Sigmoid colon (tissue), 7 donors: Measurements from ENCODE around the gene SORBS1. TPM values are rescaled to one million over a fixed set of nuclear protein-coding genes. Genes with fewer than 3 reads are reported as not detected.

Experiments used
- DNase-seq: peaks from one replicate; pipeline ENCODE4 v3.0.0-alpha.2; 2019
- H3K27ac ChIP-seq, 4 donors: fragments of 200-600 bp; sonication (generic); one replicate each; pipeline ENCODE4 v1.5.1; 2016 to 2019; ENCODE audit warnings: mild to moderate bottlenecking in 1 of 4
- H3K27me3 ChIP-seq, 3 donors: fragments of 200-600 bp; sonication (generic); one replicate each; pipeline ENCODE4 v1.5.1; 2019; ENCODE audit warnings: mild to moderate bottlenecking in 1 of 3
- H3K36me3 ChIP-seq, 4 donors: fragments of 200-600 bp; sonication (generic); one replicate each; pipeline ENCODE4 v1.5.1; 2016 to 2019
- H3K4me1 ChIP-seq, 4 donors: fragments of 200-600 bp; sonication (generic); one replicate each; pipeline ENCODE4 v1.5.1; 2017 to 2019
- H3K4me3 ChIP-seq, 4 donors: fragments of 200-600 bp; sonication (generic); one replicate each; pipeline ENCODE4 v1.5.1; 2017 to 2019; ENCODE audit warnings: mild to moderate bottlenecking in 2 of 4, moderate library complexity in 1 of 4
- H3K9me3 ChIP-seq, 4 donors: fragments of 200-600 bp in 3 of 4; sonication (generic) in 3 of 4; one replicate each; pipeline versions ENCODE4 v1.5.1 to v1.6.1; 2013 to 2019
- CTCF ChIP-seq, 4 experiments: fragments of 450-650 bp in 3 of 4; fragments of 200-600 bp in 1 of 4; IDR thresholded peaks; one replicate each; pipeline ENCODE4 v1.5.1; 2016 to 2019; ENCODE audit warnings: antibody characterized with exemption in 4 of 4, mild to moderate bottlenecking in 3 of 4, moderate library complexity in 2 of 4
- EP300 ChIP-seq, 4 donors: sonication (generic); formaldehyde crosslinking; IDR thresholded peaks; one replicate each; pipeline ENCODE4 v1.6.1; 2017; ENCODE audit warnings: antibody characterized with exemption in 4 of 4
- POLR2A ChIP-seq, 2 donors: fragments of 450-650 bp; IDR thresholded peaks; one replicate each; pipeline ENCODE4 v1.6.1; 2016; ENCODE audit warnings: antibody characterized with exemption in 2 of 2, mild to moderate bottlenecking in 2 of 2, moderate library complexity in 2 of 2
- POLR2AphosphoS5 ChIP-seq, 4 donors: sonication (generic); formaldehyde crosslinking; IDR thresholded peaks; one replicate each; pipeline ENCODE4 v1.6.1; 2017; ENCODE audit warnings: antibody characterized with exemption in 4 of 4
- WGBS, 2 donors: extraction: QIAGEN DNeasy Blood & Tissue Kit; methylation state at CpG; one replicate each; pipeline ENCODE4 v1.1.7; 2013; 5-methylcytosine and 5-hydroxymethylcytosine counted together
- intact Hi-C: fragments of 100-400 bp; cut with DNase I; formaldehyde crosslinking; loops from one replicate; pipeline ENCODE4 v1.15.1; 2023
- polyA plus RNA-seq, 3 donors: library from polyadenylated mRNA; stranded (reverse); fragments of 200-250 nt; gene quantifications; one replicate each; pipeline ENCODE4 v1.2.3, GENCODE V29; 2013
- total RNA-seq, 4 donors: library from RNA; depleted of rRNA; stranded (reverse); fragments of >200 nt; gene quantifications; one replicate each; pipeline ENCODE4 v1.1.0, GENCODE V29; 2016
- donor health status: healthy with polysubstance abuse.
- donor health status: Bipolar disorder and iron deficiency.
- donor health status: healthy.

The SORBS1 gene
- total and polyA plus RNA-seq, 7 donors = 8.1 to 1,403 (median 664) TPM

- DNase-seq = no peak
- intact Hi-C loops = no loop called here
- H3K9me3 ChIP-seq = no peaks in the 10 kb centered on the region
- 26 to 57% methylated on average over 3 of the region's 3 CpGs for WGBS, 2 donors
- H3K27ac ChIP-seq = peak overlapping the region; percentile 93 to 98 (median 96)
- H3K36me3 ChIP-seq = no peaks in the 10 kb centered on the region
- peaks cover 0 to 99% (median 96%) of the 10 kb centered on the region in 4 donors for H3K4me1 ChIP-seq
- H3K27me3 ChIP-seq = no peaks in the 10 kb centered on the region
- peak overlapping the region in 2 of 4 donors; percentile 8 to 22 for H3K4me3 ChIP-seq
- no peak for TF ChIP-seq POLR2A (IDR thresholded peaks at IDR 0.05)
- no peak for TF ChIP-seq CTCF (IDR thresholded peaks at IDR 0.05)
- peak in 2 of 4 donors; percentile 62 to 81 for TF ChIP-seq EP300 (IDR thresholded peaks at IDR 0.05)
- peak; percentile 61 to 75 (median 64) for TF ChIP-seq POLR2AphosphoS5 (IDR thresholded peaks at IDR 0.05)
These were observed 52.4 kb downstream of the SORBS1 start for GRCh38 chr10:95508730-95509129.

DNA sequence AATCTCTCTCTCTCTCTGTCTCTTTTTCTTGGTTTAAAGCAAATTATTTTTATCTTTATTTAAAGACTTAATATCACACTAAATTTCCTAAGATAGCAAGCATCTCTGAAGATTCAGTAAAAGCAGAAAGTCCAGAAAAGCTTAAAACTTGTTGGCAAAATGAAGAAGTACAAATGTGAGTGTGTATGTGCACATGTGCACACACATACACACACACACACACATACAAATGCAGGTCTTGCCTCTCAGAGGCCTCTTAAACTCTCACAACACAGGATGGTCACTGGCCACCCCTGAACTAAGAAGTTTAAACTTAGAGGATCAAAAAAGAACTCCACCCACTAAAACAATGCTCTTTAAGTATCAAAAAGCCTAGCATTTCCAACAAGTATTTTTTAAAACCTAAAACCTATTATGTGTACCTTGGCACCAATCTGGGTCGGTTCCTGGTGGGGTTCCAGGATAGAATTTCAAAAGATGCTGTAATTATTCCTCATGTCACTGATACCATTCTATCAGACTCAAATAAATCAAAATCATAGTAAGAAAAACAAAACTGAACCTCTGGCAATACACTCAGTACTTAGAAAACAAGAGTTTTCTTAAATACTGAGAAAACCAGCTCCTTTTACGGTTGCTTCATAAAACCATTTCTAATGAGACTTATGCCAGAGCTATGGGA is 55.0 kb downstream of the SORBS1 start:
- H3K27me3 ChIP-seq = no peaks in the 10 kb centered on the region
- H3K4me3 ChIP-seq = no peak overlapping the region
- H3K27ac ChIP-seq = peak overlapping the region; percentile 93 to 98 (median 96)
- peaks cover 0 to 99% (median 96%) of the 10 kb centered on the region in 4 donors for H3K4me1 ChIP-seq
- TF ChIP-seq POLR2AphosphoS5 (IDR thresholded peaks at IDR 0.05) (peak in 2 of 4 donors; percentile 17 to 25), CTCF (IDR thresholded peaks at IDR 0.05) (no peak)
- DNase-seq = no peak
- no peaks in the 10 kb centered on the region for H3K9me3 ChIP-seq
- WGBS, 2 donors = 52 to 76% methylated on average over 2 of the region's 2 CpGs
- H3K36me3 ChIP-seq = peaks cover 0 to 6% (median 0%) of the 10 kb centered on the region in 4 donors
- intact Hi-C loops = no loop called here

GRCh38 chr10:95505641-95506040 is 55.5 kb downstream of the SORBS1 start:
- Histone ChIP-seq H3K36me3 (peaks cover 0 to 7% (median 0%) of the 10 kb centered on the region in 4 donors), H3K9me3 (no peaks in the 10 kb centered on the region), H3K27me3 (no peaks in the 10 kb centered on the region), H3K4me1 (peaks cover 0 to 99% (median 96%) of the 10 kb centered on the region in 4 donors), H3K27ac (peak overlapping the region; percentile 93 to 98 (median 96)), H3K4me3 (no peak overlapping the region)
- intact Hi-C loops = no loop called here
- no peak for DNase-seq
- TF ChIP-seq CTCF (IDR thresholded peaks at IDR 0.05) = no peak
- TF ChIP-seq EP300 (IDR thresholded peaks at IDR 0.05) = no peak
- TF ChIP-seq POLR2AphosphoS5 (IDR thresholded peaks at IDR 0.05) = no peak
- TF ChIP-seq POLR2A (IDR thresholded peaks at IDR 0.05) = no peak
- 81 to 82% methylated on average over 3 of the region's 3 CpGs for WGBS, 2 donors

DNA sequence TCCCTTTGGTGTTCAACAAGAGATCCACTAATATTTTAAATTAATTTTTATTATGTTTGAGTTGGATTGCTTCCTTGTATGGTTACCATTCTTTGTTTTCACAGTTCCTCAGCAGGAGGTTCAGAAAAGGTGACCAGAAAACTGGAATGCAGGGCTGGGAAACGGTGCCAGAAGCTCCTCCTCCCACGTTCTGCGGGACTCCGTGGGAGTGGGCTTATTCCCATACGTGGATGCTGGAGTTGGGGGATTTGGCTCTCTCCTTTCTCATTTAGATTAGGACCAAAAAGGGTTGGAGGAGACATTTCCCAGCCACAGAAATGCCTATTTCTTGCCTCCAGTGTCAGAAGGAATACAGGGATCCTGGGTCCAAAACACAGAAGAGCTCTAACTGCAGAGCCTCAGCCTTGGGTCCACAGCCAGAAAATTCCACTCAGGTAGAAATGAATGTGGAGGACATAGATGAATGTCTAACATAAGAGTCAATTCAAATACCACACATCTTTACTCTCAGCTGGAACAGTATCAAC is 56.0 kb downstream of the SORBS1 start:
- H3K36me3 ChIP-seq = peaks cover 0 to 7% (median 0%) of the 10 kb centered on the region in 4 donors
- H3K27ac ChIP-seq = peak overlapping the region; percentile 93 to 98 (median 96)
- no peak overlapping the region for H3K4me3 ChIP-seq
- TF ChIP-seq POLR2A (IDR thresholded peaks at IDR 0.05) (no peak), EP300 (IDR thresholded peaks at IDR 0.05) (no peak), POLR2AphosphoS5 (IDR thresholded peaks at IDR 0.05) (no peak), CTCF (IDR thresholded peaks at IDR 0.05) (no peak)
- WGBS, 2 donors = 65 to 71% methylated on average over 5 of the region's 5 CpGs
- no peak for DNase-seq
- H3K4me1 ChIP-seq = peaks cover 0 to 99% (median 96%) of the 10 kb centered on the region in 4 donors
- no peaks in the 10 kb centered on the region for H3K9me3 ChIP-seq
- no peaks in the 10 kb centered on the region for H3K27me3 ChIP-seq
- intact Hi-C loops = no loop called here
